ENCODE results near the gene MIF4GD.

The MIF4GD gene

GRCh38 chr17:75232786-75233185 is 38.2 kb downstream of the MIF4GD start:
- DNase-seq (ENCODE audit: low read depth) = no peak

GRCh38 chr17:75231741-75232464 is 39.1 kb downstream of the MIF4GD start:
- DNase-seq (ENCODE audit: low read depth) = no peak

GRCh38 chr17:75231071-75231470 is 40.0 kb downstream of the MIF4GD start:
- DNase-seq (ENCODE audit: low read depth) = no peak

- DNase-seq (ENCODE audit: low read depth) = no peak
Measured at GRCh38 chr17:75228847-75229246, 42.2 kb downstream of the MIF4GD start.

- DNase-seq (ENCODE audit: low read depth) = no peak
Measured at GRCh38 chr17:75228305-75228704, 42.7 kb downstream of the MIF4GD start.

GRCh38 chr17:75227729-75228128 is 43.3 kb downstream of the MIF4GD start:
- DNase-seq (ENCODE audit: low read depth) = no peak

- no peak for DNase-seq (ENCODE audit: low read depth)
Measured at GRCh38 chr17:75225016-75225415, 46.0 kb downstream of the MIF4GD start.

- DNase-seq (ENCODE audit: low read depth) = no peak
Measured at GRCh38 chr17:75219815-75220214, 51.2 kb downstream of the MIF4GD start.

GRCh38 chr17:75218131-75218530 is 52.9 kb downstream of the MIF4GD start:
- DNase-seq (ENCODE audit: low read depth) = no peak
